SW480 (cell line): Measurements from ENCODE around the gene IFITM5.
"Not testable (repeated sequence)": the region's sequence is repeated elsewhere in the genome, so short reads cannot be mapped to it uniquely, and the experiment has no call there.

Source experiments
- DNase-seq: peaks from one replicate; pipeline ENCODE4 v3.0.0-alpha.2; 2016; ENCODE audit warnings: low spot score

Gene IFITM5

GRCh38 chr11:295351-296170 lies 3.8 kb downstream of the IFITM5 start:
- no peak for DNase-seq

GRCh38 chr11:294780-295179 lies 4.5 kb downstream of the IFITM5 start:
- DNase-seq: no peak

- DNase-seq: no peak
These were observed 5.3 kb downstream of the IFITM5 start for GRCh38 chr11:293852-294661.

GRCh38 chr11:293271-293851 lies 6.0 kb downstream of the IFITM5 start:
- no peak for DNase-seq

- no peak for DNase-seq
These were observed 6.9 kb downstream of the IFITM5 start for GRCh38 chr11:292211-293121.

- DNase-seq: no peak
These were observed 7.8 kb downstream of the IFITM5 start for GRCh38 chr11:291281-292210.

GRCh38 chr11:290621-291231 lies 8.6 kb downstream of the IFITM5 start:
- DNase-seq: no peak

GRCh38 chr11:289712-290620 lies 9.4 kb downstream of the IFITM5 start:
- no peak for DNase-seq

GRCh38 chr11:289398-289711 lies 10.0 kb downstream of the IFITM5 start:
- DNase-seq: no peak

GRCh38 chr11:288478-289397 lies 10.6 kb downstream of the IFITM5 start, which contains the start of gene PGGHG:
Gene PGGHG, plus strand, starts transcription at chr11:289126. Its CDS starts 691 bp downstream, at chr11:289817.
- DNase-seq: peak; percentile 31

- no peak for DNase-seq
These were observed 11.4 kb downstream of the IFITM5 start for GRCh38 chr11:287821-288477.

- not testable (repeated sequence) for DNase-seq
These were observed 12.1 kb downstream of the IFITM5 start for GRCh38 chr11:286977-287820.

- no peak for DNase-seq
These were observed 13.5 kb downstream of the IFITM5 start for GRCh38 chr11:285894-286220.

GRCh38 chr11:285021-285893 lies 14.1 kb downstream of the IFITM5 start:
- no peak for DNase-seq

GRCh38 chr11:284105-285020 lies 15.0 kb downstream of the IFITM5 start:
- DNase-seq: no peak
